ENCODE results near the gene IGF2R. TPM values are rescaled to one million over a fixed set of nuclear protein-coding genes. Genes with fewer than 3 reads are reported as not detected.

Gene IGF2R
- total and polyA plus RNA-seq, 2 of the 13 experiments (the other 11 are each of a cell fraction or from before 2014, with no cell fraction given) = 38.3 to 70.0 TPM

DNA sequence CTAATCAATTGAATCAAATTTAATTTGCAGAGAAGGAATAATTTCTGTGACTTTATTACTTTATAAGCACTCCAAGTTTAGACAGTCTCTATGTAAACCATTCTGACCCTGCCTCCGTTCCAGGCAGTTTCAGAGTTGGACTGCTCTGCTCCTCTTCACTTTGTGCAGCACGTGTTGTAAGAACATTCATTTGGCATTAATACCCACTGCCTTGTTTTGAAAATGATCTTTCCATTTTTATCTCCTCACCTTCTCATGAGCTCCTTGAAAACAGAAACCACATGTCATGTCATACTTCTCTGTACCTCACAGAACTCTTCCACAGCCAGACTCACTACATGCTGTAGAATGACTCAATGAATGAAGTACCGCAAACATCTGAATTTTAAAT, 178.3 kb downstream of the IGF2R start:
- intact Hi-C loops (cut with micrococcal nuclease; ENCODE audit: unreplicated experiment) (no loop called here), in situ Hi-C loops (cut with HindIII; ENCODE audit: extremely low pct_ligation_motif_present, low pct_unique_long_range_greater_than_20kb) (no loop called here)
- FAIRE-seq = no peak
- 92% methylated on average over 3 of the region's 3 CpGs for WGBS (ENCODE audit: low lambda C conversion rate)
- ATAC-seq = no peak
- Histone ChIP-seq H4K20me1 (ENCODE audit: insufficient read depth, low read length) (no peaks in the 10 kb centered on the region), H3K4me1 (ENCODE audit: insufficient read depth, low read length) (peaks cover 2% of the 10 kb centered on the region; the same call in 1 of the 2 replicates), H3K36me3 (replicated peaks in 1 of 2; ENCODE audit: control insufficient read depth in 1 of 2, insufficient read depth in 2 of 2, low read length in 2 of 2) (no peaks in the 10 kb centered on the region), H3K27ac (ENCODE audit: extremely low read length, insufficient read depth, low read length) (no peak overlapping the region), H3K79me2 (ENCODE audit: insufficient read depth, low read length) (no peaks in the 10 kb centered on the region), H2AFZ (ENCODE audit: low read length) (no peak overlapping the region), H3K9me3 (ENCODE audit: low read length) (no peaks in the 10 kb centered on the region), H3K9ac (ENCODE audit: insufficient read depth, low read depth, low read length) (no peak overlapping the region), H3K4me2 (ENCODE audit: low read depth, low read length) (no peak overlapping the region), H3K4me3 (replicated peaks in 1 of 3; ENCODE audit: insufficient read depth in 1 of 3, low read depth in 2 of 3, low read length in 3 of 3) (no peak overlapping the region), H3K27me3 (ENCODE audit: control insufficient read depth in 1 of 2, insufficient read depth in 2 of 2, low read length in 2 of 2) (no peaks in the 10 kb centered on the region)
- CTCF ChIA-PET (ENCODE audit: low intra/inter-chr PET ratio, low total read pairs) = no interaction called here
- no TSS peak for BruUV-seq (replicated peaks)
- POLR2A ChIA-PET = no interaction called here
- no peak for DNase-seq (ENCODE audit: low spot score)
- no peak for TF ChIP-seq HOXD1 (CRISPR knock-in tag; IDR thresholded peaks at IDR 0.05)
- no peak for TF ChIP-seq KMT2A (CRISPR knock-in tag; IDR thresholded peaks at IDR 0.05)
- TF ChIP-seq, protein P1, sequence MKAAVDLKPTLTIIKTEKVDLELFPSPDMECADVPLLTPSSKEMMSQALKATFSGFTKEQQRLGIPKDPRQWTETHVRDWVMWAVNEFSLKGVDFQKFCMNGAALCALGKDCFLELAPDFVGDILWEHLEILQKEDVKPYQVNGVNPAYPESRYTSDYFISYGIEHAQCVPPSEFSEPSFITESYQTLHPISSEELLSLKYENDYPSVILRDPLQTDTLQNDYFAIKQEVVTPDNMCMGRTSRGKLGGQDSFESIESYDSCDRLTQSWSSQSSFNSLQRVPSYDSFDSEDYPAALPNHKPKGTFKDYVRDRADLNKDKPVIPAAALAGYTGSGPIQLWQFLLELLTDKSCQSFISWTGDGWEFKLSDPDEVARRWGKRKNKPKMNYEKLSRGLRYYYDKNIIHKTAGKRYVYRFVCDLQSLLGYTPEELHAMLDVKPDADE (CRISPR knock-in tag; IDR thresholded peaks at IDR 0.05) = no peak
- no peak for TF ChIP-seq ZNF629 (CRISPR knock-in tag; conservative IDR thresholded peaks at IDR 0.05)
- TF ChIP-seq, protein P2, sequence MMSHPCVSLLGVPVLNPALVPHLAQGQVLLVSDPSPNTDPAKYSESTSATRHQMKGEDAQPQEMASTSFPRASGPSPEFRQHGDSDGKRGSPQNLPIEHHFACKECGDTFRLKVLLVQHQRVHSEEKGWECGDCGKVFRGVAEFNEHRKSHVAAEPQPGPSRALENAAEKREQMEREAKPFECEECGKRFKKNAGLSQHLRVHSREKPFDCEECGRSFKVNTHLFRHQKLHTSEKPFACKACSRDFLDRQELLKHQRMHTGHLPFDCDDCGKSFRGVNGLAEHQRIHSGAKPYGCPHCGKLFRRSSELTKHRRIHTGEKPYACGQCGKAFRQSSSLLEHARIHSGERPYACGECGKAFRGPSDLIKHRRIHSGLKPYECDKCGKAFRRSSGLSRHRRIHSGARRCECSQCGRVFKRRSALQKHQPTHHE (CRISPR knock-in tag; IDR thresholded peaks at IDR 0.05; ENCODE audit: borderline replicate concordance) = no peak
- TF ChIP-seq, protein P3, sequence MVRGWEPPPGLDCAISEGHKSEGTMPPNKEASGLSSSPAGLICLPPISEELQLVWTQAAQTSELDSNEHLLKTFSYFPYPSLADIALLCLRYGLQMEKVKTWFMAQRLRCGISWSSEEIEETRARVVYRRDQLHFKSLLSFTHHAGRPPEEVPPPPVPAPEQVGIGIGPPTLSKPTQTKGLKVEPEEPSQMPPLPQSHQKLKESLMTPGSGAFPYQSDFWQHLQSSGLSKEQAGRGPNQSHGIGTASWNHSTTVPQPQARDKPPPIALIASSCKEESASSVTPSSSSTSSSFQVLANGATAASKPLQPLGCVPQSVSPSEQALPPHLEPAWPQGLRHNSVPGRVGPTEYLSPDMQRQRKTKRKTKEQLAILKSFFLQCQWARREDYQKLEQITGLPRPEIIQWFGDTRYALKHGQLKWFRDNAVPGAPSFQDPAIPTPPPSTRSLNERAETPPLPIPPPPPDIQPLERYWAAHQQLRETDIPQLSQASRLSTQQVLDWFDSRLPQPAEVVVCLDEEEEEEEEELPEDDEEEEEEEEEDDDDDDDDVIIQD (CRISPR knock-in tag; IDR thresholded peaks at IDR 0.05; ENCODE audit: low read depth) = no peak
- no peak for TF ChIP-seq ZSCAN31 (CRISPR knock-in tag; IDR thresholded peaks at IDR 0.05; ENCODE audit: low read depth)
- no peak for TF ChIP-seq ZNF138 (CRISPR knock-in tag; IDR thresholded peaks at IDR 0.05; ENCODE audit: low read depth)
- no peak for TF ChIP-seq RARA (CRISPR knock-in tag; IDR thresholded peaks at IDR 0.05)
- no peak for TF ChIP-seq MTA1 (CRISPR knock-in tag; IDR thresholded peaks at IDR 0.05; ENCODE audit: borderline replicate concordance)
- TF ChIP-seq, protein P4, sequence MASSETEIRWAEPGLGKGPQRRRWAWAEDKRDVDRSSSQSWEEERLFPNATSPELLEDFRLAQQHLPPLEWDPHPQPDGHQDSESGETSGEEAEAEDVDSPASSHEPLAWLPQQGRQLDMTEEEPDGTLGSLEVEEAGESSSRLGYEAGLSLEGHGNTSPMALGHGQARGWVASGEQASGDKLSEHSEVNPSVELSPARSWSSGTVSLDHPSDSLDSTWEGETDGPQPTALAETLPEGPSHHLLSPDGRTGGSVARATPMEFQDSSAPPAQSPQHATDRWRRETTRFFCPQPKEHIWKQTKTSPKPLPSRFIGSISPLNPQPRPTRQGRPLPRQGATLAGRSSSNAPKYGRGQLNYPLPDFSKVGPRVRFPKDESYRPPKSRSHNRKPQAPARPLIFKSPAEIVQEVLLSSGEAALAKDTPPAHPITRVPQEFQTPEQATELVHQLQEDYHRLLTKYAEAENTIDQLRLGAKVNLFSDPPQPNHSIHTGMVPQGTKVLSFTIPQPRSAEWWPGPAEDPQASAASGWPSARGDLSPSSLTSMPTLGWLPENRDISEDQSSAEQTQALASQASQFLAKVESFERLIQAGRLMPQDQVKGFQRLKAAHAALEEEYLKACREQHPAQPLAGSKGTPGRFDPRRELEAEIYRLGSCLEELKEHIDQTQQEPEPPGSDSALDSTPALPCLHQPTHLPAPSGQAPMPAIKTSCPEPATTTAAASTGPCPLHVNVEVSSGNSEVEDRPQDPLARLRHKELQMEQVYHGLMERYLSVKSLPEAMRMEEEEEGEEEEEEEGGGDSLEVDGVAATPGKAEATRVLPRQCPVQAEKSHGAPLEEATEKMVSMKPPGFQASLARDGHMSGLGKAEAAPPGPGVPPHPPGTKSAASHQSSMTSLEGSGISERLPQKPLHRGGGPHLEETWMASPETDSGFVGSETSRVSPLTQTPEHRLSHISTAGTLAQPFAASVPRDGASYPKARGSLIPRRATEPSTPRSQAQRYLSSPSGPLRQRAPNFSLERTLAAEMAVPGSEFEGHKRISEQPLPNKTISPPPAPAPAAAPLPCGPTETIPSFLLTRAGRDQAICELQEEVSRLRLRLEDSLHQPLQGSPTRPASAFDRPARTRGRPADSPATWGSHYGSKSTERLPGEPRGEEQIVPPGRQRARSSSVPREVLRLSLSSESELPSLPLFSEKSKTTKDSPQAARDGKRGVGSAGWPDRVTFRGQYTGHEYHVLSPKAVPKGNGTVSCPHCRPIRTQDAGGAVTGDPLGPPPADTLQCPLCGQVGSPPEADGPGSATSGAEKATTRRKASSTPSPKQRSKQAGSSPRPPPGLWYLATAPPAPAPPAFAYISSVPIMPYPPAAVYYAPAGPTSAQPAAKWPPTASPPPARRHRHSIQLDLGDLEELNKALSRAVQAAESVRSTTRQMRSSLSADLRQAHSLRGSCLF (CRISPR knock-in tag; IDR thresholded peaks at IDR 0.05; ENCODE audit: borderline replicate concordance) = no peak
- TF ChIP-seq FOSL1 (CRISPR knock-in tag; IDR thresholded peaks at IDR 0.05; ENCODE audit: borderline replicate concordance) = no peak
- TF ChIP-seq ZNF124 (CRISPR knock-in tag; IDR thresholded peaks at IDR 0.05) = no peak

Measured in HepG2 (cell line).